WTC11 (cell line): ENCODE data around the gene GPR132. TPM values are rescaled to one million over a fixed set of nuclear protein-coding genes. Genes with fewer than 3 reads are reported as not detected.

Experiments
- ATAC-seq: fragments of 200-7000 bp; cut with Tn5 transposase; 2 replicates; pipeline ENCODE4 v1.10.0; 2021; ENCODE audit warnings: mild to moderate bottlenecking, moderate library complexity
- CTCF ChIA-PET: fragments of 300-600 bp; sonication (Branson Sonifier 250); formaldehyde crosslinking; loops from one replicate; lab custom pipeline; 2021; ENCODE audit warnings: antibody characterized with exemption; lab: Charles Lee
- POLR2A ChIA-PET: fragments of 350-600 bp; sonication (Branson Sonifier 250); formaldehyde crosslinking; loops from one replicate; lab custom pipeline; 2021; ENCODE audit warnings: antibody characterized with exemption; lab: Charles Lee
- DNase-seq: peaks from one replicate; pipeline ENCODE4 v3.0.0; 2021; ENCODE audit warnings: low spot score
- H3K27ac Mint-ChIP-seq: 2 replicates; pipeline ENCODE4 v1.8.0; 2021; ENCODE audit warnings: mixed read lengths
- H3K27me3 Mint-ChIP-seq: 2 replicates; pipeline ENCODE4 v1.8.0; 2021; ENCODE audit warnings: low read depth, mild to moderate bottlenecking, moderate library complexity, mixed read lengths
- H3K36me3 Mint-ChIP-seq: 2 replicates; pipeline ENCODE4 v1.8.0; 2021; ENCODE audit warnings: mixed read lengths
- H3K4me1 Mint-ChIP-seq: 2 replicates; pipeline ENCODE4 v1.8.0; 2022; ENCODE audit warnings: mixed read lengths
- H3K4me3 Mint-ChIP-seq: 2 replicates; pipeline ENCODE4 v1.8.0; 2021; ENCODE audit warnings: mild to moderate bottlenecking, moderate library complexity, mixed read lengths
- H3K9me3 Mint-ChIP-seq: 2 replicates; pipeline ENCODE4 v1.8.0; 2021; ENCODE audit warnings: mixed read lengths
- ELF4 ChIP-seq: sonication (generic); formaldehyde crosslinking; IDR thresholded peaks from 2 replicates; pipeline ENCODE4 v1.8.1; 2022; ENCODE audit warnings: low read depth, mild to moderate bottlenecking, moderate library complexity, missing genetic modification reagents
- FOXP1 ChIP-seq: sonication (generic); formaldehyde crosslinking; IDR thresholded peaks from 2 replicates; pipeline ENCODE4 v1.8.0; 2022; ENCODE audit warnings: missing genetic modification reagents, mild to moderate bottlenecking, moderate library complexity, borderline replicate concordance
- GTF2I ChIP-seq: fragments of 250-450 bp; sonication (Bioruptor Pico); conservative IDR thresholded peaks from 2 replicates; pipeline ENCODE4 v1.4.0; 2021; ENCODE audit warnings: mild to moderate bottlenecking
- JAZF1 ChIP-seq: fragments of 250-450 bp; sonication (Bioruptor Pico); IDR thresholded peaks from 2 replicates; pipeline ENCODE4 v1.9.0; 2021; ENCODE audit warnings: moderate library complexity, mild to moderate bottlenecking, inconsistent platforms
- MXD4 ChIP-seq: fragments of 250-450 bp; sonication (Bioruptor Pico); IDR thresholded peaks from 2 replicates; pipeline ENCODE4 v1.8.0; 2021; ENCODE audit warnings: mild to moderate bottlenecking, moderate library complexity, borderline replicate concordance
- NFYB ChIP-seq: sonication (generic); formaldehyde crosslinking; conservative IDR thresholded peaks from 2 replicates; pipeline ENCODE4 v1.8.0; 2022; ENCODE audit warnings: low read depth, missing genetic modification reagents
- PRRX2 ChIP-seq: fragments of 250-450 bp; sonication (Bioruptor Pico); IDR thresholded peaks from 2 replicates; pipeline ENCODE4 v1.8.0; 2021; ENCODE audit warnings: mild to moderate bottlenecking
- ZNF219 ChIP-seq: sonication (generic); formaldehyde crosslinking; IDR thresholded peaks from 2 replicates; pipeline ENCODE4 v1.8.0; 2023; ENCODE audit warnings: missing genetic modification reagents, mild to moderate bottlenecking, borderline replicate concordance
- ZNF263 ChIP-seq: sonication (generic); formaldehyde crosslinking; IDR thresholded peaks from 2 replicates; pipeline ENCODE4 v1.8.1; 2022; ENCODE audit warnings: low read depth, mild to moderate bottlenecking, moderate library complexity, missing genetic modification reagents
- ZNF317 ChIP-seq: sonication (generic); formaldehyde crosslinking; IDR thresholded peaks from 2 replicates; pipeline ENCODE4 v1.8.1; 2023; ENCODE audit warnings: low read depth, mild to moderate bottlenecking, moderate library complexity, missing genetic modification reagents, borderline replicate concordance
- ZNF396 ChIP-seq: fragments of 250-450 bp; sonication (Bioruptor Pico); IDR thresholded peaks from 2 replicates; pipeline ENCODE4 v1.8.0; 2021; ENCODE audit warnings: mild to moderate bottlenecking, moderate library complexity, borderline replicate concordance
- total RNA-seq: library from RNA; stranded (reverse); gene quantifications from 3 replicates; pipeline ENCODE4 v1.2.3, GENCODE V29; 2021
- TF ChIP-seq, protein P1 (sequence below): fragments of 250-450 bp; sonication (Bioruptor Pico); IDR thresholded peaks from 2 replicates; pipeline ENCODE4 v2.1.2; 2022; ENCODE audit warnings: mild to moderate bottlenecking, moderate library complexity
- TF ChIP-seq, protein P2 (sequence below): sonication (generic); formaldehyde crosslinking; IDR thresholded peaks from 2 replicates; pipeline ENCODE4 v1.8.1; 2022; ENCODE audit warnings: missing genetic modification reagents, borderline replicate concordance
- TF ChIP-seq, protein P3 (sequence below): sonication (generic); formaldehyde crosslinking; IDR thresholded peaks from 2 replicates; pipeline ENCODE4 v1.8.0; 2022; ENCODE audit warnings: mild to moderate bottlenecking, missing genetic modification reagents
- TF ChIP-seq, protein P4 (sequence below): sonication (generic); formaldehyde crosslinking; IDR thresholded peaks from 2 replicates; pipeline ENCODE4 v1.8.0; 2023; ENCODE audit warnings: mild to moderate bottlenecking, missing genetic modification reagents
- TF ChIP-seq, protein P5 (sequence below): sonication (generic); formaldehyde crosslinking; IDR thresholded peaks from 2 replicates; pipeline ENCODE4 v1.8.1; 2022; ENCODE audit warnings: mild to moderate bottlenecking, moderate library complexity, missing genetic modification reagents
- TF ChIP-seq, protein P6 (sequence below): sonication (generic); formaldehyde crosslinking; IDR thresholded peaks from 2 replicates; pipeline ENCODE4 v1.8.0; 2022; ENCODE audit warnings: mild to moderate bottlenecking, missing genetic modification reagents
- TF ChIP-seq, protein P7 (sequence below): sonication (generic); formaldehyde crosslinking; IDR thresholded peaks from 2 replicates; pipeline ENCODE4 v1.8.0; 2023; ENCODE audit warnings: missing genetic modification reagents
- TF ChIP-seq, protein P8 (sequence below): sonication (generic); formaldehyde crosslinking; IDR thresholded peaks from 2 replicates; pipeline ENCODE4 v1.8.1; 2022; ENCODE audit warnings: mild to moderate bottlenecking, missing genetic modification reagents, moderate library complexity, borderline replicate concordance

GPR132 gene
- total RNA-seq, 1 experiment from 2014 or later = 0.13 TPM

DNA sequence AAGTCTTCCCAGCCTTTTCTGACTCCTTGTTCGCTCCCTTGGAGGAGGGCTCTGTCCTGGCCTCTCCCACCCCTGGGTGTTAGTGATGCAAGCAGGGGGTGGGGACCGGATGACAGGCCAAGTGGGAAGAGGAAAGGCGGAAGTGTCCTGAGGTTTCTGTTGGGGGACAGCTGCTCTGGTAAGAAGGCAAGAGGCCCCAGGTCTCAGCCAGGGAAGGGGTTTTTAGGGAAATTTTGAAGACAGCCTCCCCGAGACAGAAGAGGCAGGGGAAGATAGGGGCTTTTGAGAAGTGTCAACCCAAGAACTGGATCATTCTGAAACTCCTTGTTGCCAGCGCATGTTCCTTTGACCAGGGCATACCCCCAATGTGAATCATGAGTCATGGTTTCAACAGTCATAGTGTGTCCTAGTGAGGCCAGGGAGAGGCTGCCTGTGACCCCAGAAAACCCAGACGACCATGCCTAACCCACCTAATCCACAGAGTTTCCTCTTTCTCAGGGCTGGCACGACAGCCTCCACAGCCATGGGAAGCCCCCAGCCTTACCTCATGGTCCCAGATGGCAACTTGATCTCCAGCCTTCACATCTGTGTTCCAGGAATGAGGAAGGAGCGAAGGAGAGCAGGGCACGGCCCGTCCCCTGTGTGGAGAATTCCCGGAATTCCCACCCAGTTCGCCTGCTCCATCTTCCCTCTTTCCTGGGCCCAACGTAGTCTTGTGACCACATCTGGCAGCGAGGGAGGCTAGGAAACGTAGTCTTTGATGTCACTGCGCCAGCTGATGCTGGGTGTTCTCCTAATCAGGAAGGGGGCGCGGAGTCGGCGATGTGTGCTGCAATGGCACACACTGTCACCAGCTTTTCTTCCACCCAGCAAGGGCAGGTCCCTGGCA is 4.9 kb upstream of the GPR132 start:
- TF ChIP-seq ZNF396 (CRISPR knock-in tag) (no peak), MXD4 (CRISPR knock-in tag) (no peak), NFYB (CRISPR knock-in tag) (no peak), ZNF263 (CRISPR knock-in tag) (no peak), FOXP1 (CRISPR knock-in tag) (no peak), JAZF1 (CRISPR knock-in tag) (no peak), ZNF317 (CRISPR knock-in tag) (no peak), PRRX2 (no peak)
- TF ChIP-seq, protein P1, sequence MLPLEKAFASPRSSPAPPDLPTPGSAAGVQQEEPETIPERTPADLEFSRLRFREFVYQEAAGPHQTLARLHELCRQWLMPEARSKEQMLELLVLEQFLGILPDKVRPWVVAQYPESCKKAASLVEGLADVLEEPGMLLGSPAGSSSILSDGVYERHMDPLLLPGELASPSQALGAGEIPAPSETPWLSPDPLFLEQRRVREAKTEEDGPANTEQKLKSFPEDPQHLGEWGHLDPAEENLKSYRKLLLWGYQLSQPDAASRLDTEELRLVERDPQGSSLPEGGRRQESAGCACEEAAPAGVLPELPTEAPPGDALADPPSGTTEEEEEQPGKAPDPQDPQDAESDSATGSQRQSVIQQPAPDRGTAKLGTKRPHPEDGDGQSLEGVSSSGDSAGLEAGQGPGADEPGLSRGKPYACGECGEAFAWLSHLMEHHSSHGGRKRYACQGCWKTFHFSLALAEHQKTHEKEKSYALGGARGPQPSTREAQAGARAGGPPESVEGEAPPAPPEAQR (CRISPR knock-in tag) = no peak
- TF ChIP-seq, protein P2, sequence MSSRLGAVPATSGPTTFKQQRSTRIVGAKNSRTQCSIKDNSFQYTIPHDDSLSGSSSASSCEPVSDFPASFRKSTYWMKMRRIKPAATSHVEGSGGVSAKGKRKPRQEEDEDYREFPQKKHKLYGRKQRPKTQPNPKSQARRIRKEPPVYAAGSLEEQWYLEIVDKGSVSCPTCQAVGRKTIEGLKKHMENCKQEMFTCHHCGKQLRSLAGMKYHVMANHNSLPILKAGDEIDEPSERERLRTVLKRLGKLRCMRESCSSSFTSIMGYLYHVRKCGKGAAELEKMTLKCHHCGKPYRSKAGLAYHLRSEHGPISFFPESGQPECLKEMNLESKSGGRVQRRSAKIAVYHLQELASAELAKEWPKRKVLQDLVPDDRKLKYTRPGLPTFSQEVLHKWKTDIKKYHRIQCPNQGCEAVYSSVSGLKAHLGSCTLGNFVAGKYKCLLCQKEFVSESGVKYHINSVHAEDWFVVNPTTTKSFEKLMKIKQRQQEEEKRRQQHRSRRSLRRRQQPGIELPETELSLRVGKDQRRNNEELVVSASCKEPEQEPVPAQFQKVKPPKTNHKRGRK (CRISPR knock-in tag) = no peak
- TF ChIP-seq, protein P3, sequence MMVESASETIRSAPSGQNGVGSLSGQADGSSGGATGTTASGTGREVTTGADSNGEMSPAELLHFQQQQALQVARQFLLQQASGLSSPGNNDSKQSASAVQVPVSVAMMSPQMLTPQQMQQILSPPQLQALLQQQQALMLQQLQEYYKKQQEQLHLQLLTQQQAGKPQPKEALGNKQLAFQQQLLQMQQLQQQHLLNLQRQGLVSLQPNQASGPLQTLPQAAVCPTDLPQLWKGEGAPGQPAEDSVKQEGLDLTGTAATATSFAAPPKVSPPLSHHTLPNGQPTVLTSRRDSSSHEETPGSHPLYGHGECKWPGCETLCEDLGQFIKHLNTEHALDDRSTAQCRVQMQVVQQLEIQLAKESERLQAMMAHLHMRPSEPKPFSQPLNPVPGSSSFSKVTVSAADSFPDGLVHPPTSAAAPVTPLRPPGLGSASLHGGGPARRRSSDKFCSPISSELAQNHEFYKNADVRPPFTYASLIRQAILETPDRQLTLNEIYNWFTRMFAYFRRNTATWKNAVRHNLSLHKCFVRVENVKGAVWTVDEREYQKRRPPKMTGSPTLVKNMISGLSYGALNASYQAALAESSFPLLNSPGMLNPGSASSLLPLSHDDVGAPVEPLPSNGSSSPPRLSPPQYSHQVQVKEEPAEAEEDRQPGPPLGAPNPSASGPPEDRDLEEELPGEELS (CRISPR knock-in tag) = no peak
- TF ChIP-seq, protein P4, sequence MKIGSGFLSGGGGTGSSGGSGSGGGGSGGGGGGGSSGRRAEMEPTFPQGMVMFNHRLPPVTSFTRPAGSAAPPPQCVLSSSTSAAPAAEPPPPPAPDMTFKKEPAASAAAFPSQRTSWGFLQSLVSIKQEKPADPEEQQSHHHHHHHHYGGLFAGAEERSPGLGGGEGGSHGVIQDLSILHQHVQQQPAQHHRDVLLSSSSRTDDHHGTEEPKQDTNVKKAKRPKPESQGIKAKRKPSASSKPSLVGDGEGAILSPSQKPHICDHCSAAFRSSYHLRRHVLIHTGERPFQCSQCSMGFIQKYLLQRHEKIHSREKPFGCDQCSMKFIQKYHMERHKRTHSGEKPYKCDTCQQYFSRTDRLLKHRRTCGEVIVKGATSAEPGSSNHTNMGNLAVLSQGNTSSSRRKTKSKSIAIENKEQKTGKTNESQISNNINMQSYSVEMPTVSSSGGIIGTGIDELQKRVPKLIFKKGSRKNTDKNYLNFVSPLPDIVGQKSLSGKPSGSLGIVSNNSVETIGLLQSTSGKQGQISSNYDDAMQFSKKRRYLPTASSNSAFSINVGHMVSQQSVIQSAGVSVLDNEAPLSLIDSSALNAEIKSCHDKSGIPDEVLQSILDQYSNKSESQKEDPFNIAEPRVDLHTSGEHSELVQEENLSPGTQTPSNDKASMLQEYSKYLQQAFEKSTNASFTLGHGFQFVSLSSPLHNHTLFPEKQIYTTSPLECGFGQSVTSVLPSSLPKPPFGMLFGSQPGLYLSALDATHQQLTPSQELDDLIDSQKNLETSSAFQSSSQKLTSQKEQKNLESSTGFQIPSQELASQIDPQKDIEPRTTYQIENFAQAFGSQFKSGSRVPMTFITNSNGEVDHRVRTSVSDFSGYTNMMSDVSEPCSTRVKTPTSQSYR (CRISPR knock-in tag) = no peak
- POLR2A ChIA-PET = no interaction called here
- Mint-ChIP-seq H3K36me3 (no peaks in the 10 kb centered on the region), H3K9me3 (no peaks in the 10 kb centered on the region), H3K27ac (no peak overlapping the region), H3K4me3 (no peak overlapping the region), H3K4me1 (no peaks in the 10 kb centered on the region), H3K27me3 (no peaks in the 10 kb centered on the region)
- no peak for ATAC-seq
- CTCF ChIA-PET = interaction anchor here (0.6 to 2.9 kb wide), 2 partner anchors 20 to 416 kb away, joined by 8 to 11 read pairs; partner anchors contain the start of gene CRIP1
- DNase-seq = no peak

DNA sequence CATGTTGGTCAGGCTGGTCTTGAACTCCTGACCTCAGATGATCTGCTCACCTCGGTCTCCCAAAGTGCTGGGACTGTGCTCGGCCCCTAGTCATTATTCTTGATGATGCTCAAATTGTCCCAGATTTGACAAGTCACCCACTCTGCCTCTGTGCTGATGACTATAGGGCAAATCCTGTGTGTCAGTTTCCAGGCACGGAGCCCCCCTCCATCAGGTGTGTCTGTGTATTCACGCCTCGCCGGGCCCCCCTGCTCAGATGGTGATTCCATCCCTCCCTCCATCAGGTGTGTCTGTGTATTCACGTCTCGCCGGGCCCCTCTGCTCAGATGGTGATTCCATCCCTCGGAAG is 4.3 kb upstream of the GPR132 start:
- no peak overlapping the region for H3K4me3 Mint-ChIP-seq
- TF ChIP-seq, protein P5, sequence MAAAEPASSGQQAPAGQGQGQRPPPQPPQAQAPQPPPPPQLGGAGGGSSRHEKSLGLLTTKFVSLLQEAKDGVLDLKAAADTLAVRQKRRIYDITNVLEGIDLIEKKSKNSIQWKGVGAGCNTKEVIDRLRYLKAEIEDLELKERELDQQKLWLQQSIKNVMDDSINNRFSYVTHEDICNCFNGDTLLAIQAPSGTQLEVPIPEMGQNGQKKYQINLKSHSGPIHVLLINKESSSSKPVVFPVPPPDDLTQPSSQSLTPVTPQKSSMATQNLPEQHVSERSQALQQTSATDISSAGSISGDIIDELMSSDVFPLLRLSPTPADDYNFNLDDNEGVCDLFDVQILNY (CRISPR knock-in tag) = no peak
- TF ChIP-seq ELF4 = no peak
- TF ChIP-seq, protein P6, sequence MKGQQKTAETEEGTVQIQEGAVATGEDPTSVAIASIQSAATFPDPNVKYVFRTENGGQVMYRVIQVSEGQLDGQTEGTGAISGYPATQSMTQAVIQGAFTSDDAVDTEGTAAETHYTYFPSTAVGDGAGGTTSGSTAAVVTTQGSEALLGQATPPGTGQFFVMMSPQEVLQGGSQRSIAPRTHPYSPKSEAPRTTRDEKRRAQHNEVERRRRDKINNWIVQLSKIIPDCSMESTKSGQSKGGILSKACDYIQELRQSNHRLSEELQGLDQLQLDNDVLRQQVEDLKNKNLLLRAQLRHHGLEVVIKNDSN (CRISPR knock-in tag) = no peak
- no peak for TF ChIP-seq ZNF219 (CRISPR knock-in tag)
- TF ChIP-seq FOXP1 (CRISPR knock-in tag) = no peak
- TF ChIP-seq, protein P7, sequence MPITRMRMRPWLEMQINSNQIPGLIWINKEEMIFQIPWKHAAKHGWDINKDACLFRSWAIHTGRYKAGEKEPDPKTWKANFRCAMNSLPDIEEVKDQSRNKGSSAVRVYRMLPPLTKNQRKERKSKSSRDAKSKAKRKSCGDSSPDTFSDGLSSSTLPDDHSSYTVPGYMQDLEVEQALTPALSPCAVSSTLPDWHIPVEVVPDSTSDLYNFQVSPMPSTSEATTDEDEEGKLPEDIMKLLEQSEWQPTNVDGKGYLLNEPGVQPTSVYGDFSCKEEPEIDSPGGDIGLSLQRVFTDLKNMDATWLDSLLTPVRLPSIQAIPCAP (CRISPR knock-in tag) = no peak
- no peak for TF ChIP-seq GTF2I (CRISPR knock-in tag)
- TF ChIP-seq, protein P8, sequence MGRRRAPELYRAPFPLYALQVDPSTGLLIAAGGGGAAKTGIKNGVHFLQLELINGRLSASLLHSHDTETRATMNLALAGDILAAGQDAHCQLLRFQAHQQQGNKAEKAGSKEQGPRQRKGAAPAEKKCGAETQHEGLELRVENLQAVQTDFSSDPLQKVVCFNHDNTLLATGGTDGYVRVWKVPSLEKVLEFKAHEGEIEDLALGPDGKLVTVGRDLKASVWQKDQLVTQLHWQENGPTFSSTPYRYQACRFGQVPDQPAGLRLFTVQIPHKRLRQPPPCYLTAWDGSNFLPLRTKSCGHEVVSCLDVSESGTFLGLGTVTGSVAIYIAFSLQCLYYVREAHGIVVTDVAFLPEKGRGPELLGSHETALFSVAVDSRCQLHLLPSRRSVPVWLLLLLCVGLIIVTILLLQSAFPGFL (CRISPR knock-in tag) = no peak
- ATAC-seq = no peak

More for the DNA sequence above, 4.3 kb upstream of the GPR132 start:
- Mint-ChIP-seq H3K9me3 (no peaks in the 10 kb centered on the region), H3K36me3 (no peaks in the 10 kb centered on the region), H3K27me3 (no peaks in the 10 kb centered on the region), H3K4me1 (no peaks in the 10 kb centered on the region), H3K27ac (no peak overlapping the region)
- DNase-seq = no peak
- POLR2A ChIA-PET = no interaction called here
- CTCF ChIA-PET = no interaction called here
